ENCODE measurements around the gene RRBP1.

RRBP1 gene

DNA sequence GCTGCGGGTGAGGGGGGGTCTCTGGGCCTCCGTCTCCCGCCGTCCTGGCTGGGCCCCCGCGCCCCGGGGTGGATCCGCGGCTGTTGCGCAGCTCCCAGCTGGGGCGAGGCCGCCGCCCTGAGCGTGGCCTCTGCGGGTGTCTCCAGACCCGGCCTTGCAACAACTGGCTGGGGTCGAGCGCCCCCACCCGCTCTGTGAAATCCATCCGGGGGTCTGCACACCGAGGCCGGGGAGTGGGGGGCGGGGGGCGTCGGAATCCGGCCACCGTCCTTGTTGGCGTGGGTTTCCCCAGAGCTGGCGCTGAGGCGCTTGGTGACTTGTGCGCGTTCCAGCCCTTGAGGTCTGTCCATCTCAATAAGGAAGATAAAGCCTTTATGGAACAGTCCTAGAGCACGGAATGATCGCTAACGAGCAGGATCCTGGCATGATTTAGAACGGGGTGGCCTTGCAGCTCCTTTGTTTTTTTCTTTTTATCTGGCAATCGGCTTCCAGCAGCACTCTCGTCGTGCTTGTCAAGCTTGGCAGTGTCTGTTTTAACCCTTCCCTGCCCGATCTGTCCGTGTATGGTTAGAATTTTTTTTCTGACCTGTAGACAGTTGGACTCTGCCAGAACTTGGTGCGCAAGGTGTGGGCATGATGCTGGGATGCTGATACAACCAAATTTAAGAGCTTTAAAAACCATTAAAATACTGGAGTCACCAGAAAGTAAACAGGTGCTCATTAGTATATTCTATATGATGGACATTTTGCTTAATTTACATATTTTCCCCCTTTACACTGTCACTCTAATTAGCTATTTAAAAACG, 111.5 kb downstream of the RRBP1 start:
- DNase-seq: peak; percentile 47 to 65 (median 59)

DNA sequence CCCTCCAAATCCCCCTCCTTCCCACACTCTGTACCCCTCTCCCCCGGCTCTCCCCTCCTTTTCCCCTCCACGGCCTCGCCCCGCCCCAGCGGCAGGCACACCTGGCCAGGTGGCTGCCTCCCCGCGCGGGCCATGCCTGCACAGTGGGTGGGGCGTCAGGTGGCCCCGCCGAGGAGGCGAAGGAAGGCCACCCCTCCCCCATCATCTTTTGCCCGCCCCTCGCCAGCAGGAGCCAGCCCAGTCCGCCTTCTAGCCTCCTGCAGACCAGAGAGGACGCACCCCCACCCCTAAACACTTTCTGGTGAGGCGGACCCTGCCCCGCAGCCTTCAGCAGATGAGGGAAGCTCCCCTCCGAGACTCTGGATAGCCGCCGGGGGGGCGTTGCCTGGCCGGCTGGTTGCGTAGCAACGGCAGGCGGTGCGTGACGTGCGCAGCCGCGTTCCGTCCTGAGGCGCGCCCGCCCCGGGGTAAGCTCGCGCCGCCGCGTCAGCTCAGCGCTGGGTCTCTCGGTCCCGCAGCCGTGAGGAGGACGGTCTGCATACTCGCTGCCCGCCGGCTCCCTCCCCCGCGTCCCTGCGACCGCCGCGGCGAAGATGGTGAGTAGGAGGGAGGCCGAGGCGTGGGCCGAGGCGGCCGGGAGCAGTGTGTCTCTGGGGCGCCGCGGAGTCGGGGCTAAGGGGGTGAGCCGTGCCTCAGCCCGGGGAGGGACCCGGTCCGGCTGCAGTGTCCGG, 112.3 kb downstream of the RRBP1 start, which contains the start of gene DSTN:
Gene DSTN (plus strand): TSS at position 460 of the 731 bp plus-strand sequence. CDS start 134 bp downstream, at position 594.
- DNase-seq: peak; percentile 91 to 98 (median 96)

DNA sequence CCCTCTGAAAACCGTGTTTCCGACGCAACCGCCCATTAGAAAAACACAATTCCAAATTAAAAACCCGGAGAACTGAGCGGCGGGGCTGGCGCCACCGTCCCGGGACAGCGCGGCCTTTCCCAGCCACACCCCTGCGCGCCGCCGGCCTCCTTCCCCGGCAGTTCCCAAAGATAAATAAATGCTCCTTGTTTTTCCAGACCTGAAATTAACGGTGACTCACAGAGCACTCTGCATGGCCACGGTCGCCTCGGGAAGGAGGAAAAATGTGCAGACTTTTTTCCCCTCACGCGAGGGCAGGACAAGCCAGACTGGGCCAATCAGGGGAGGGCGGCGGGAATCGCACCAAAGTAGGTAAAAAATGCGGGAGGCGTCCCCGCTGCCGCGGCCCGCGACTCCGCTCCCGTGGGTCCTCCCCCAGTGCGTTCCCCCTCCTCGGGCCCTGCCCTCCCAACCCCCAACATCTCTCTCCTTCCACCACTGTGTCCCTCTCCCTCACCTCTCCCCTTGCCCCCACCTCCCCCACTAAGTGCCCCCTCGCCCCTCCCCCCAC, 113.0 kb downstream of the RRBP1 start:
- DNase-seq: peak; percentile 49 to 66 (median 51)

DNA sequence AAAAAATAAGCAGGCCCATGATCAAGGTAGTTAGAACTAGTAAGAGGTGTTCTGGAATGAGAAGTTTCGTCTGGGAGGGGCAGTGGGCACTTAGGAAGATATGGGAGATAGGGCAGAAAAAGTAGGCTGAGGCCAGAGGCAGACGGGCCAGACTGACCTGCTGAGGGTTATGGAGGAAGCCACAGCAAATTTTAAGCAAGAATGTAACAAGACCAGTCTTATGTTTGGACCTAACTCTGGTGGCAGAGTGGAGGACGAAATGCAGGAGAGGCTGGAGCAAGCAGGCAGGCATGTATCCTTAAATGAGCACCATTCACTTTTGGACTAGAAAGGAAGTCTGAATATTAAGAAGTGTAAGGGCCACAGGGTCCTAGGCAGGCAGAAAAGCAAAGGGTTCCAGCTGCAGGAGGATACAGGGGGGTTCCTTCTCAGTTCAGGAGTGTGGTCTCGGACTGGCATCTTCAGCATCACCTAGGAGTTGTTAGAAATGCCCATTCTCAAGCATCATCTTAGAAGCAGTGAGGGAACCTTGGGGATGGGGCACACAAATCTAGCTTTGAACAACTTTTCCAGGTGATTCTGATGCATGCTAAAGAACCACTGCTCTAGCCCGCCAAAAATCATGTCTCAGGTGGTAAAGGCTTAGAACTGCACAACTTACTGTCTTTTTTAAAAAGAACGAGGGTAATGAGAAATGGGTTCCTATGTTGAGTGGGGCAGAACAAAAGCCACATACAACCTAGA, 113.8 kb downstream of the RRBP1 start:
- DNase-seq: no peak

DNA sequence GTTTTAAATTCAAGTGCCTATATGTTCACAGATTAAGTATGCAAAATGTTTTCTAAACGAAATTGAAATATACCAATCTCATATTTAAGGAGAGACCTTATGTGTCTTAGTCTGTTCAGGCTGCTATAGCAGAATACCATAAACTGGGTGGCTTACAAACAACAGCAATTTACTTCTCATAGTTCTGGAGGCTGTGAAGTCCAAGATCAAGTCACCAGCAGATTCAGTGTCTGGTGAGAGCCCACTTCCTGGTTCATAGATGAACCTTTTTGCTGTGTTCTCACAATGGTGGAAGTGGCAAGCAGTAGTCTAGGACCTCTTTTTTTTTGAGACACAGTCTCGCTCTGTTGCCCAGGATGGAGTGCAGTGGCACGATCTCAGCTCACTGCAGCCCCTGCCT, 115.7 kb downstream of the RRBP1 start:
- DNase-seq: no peak

DNA sequence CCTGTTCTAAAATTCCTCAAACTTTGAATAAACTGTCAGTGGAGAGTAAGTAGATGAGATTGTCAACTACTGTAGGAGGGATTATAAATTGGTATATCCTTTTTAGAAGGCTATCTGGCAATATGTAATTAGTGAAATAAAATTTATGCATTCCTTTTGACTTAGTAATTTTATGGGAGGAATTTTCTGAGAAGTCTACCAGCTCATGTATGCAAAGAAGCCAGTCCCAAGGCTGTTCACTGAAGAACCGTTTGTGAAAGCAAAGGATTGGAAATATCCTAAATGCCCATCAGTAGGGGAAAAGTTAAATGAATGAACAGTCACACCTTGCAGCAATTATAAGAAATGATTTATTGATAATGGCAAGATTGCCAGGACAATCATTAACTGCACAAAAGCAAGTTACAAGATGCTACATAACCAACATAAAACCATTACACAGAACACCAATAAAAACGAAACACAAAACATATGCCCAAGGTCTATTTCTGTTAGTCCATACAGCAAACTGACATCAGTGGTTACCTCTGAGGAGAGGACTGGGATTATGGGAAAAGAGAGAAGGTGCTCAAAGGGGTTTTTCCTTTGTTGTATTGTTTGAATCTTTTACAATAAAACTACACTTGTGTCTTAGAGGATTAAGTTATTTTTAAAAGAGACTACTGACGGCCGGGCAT, 116.7 kb downstream of the RRBP1 start:
- DNase-seq: no peak

Data from suppressor macrophage (primary cell).